AG04450 (cell line): ENCODE measurements around the gene DPYD. TPM values are rescaled to one million over a fixed set of nuclear protein-coding genes. Genes with fewer than 3 reads are reported as not detected.

Experiments used
- CTCF ChIA-PET: fragments of 300-600, 350-600 bp; formaldehyde crosslinking; extraction: SDS; loops from one replicate; lab custom pipeline; 2022; ENCODE audit warnings: antibody characterized with exemption, inconsistent platforms; lab: Charles Lee
- POLR2A ChIA-PET: fragments of 350-600 bp; formaldehyde crosslinking; extraction: SDS; loops from one replicate; lab custom pipeline; 2021; ENCODE audit warnings: antibody characterized with exemption, inconsistent platforms; lab: Yijun Ruan, JAX
- DNase-seq: peaks from one replicate; pipeline ENCODE4 v3.0.0-alpha.2; 2011; ENCODE audit warnings: low read depth, low spot score
- H3K27ac ChIP-seq: one replicate; pipeline ENCODE4 v1.5.1; 2012; ENCODE audit warnings: low read depth, low read length, control low read depth
- H3K27me3 ChIP-seq: one replicate; pipeline ENCODE4 v1.6.0; 2012; ENCODE audit warnings: low read length; ENCODE audit not compliant: control insufficient read depth, insufficient read depth
- H3K4me3 ChIP-seq: 2 replicates; pipeline ENCODE4 v1.5.1; 2011; ENCODE audit warnings: mild to moderate bottlenecking, low read depth, low read length, control low read depth
- H3K9me3 ChIP-seq: 2 replicates; pipeline ENCODE4 v1.5.1; 2012; ENCODE audit warnings: low read length; ENCODE audit not compliant: control insufficient read depth, insufficient read depth
- CTCF ChIP-seq: IDR thresholded peaks from 2 replicates; pipeline ENCODE4 v1.5.1; 2011; ENCODE audit warnings: low read depth, low read length, control low read depth, inconsistent platforms
- polyA plus RNA-seq: library from polyadenylated mRNA; depleted of rRNA; stranded (reverse); fragments of >200 nt; gene quantifications from 2 replicates; pipeline ENCODE4 v1.2.3, GENCODE V29; 2011

Gene DPYD
- polyA plus RNA-seq, 1 experiment = 21.4 TPM

GRCh38 chr1:97797403-97798183 is 123.2 kb downstream of the DPYD start:
- no peak for TF ChIP-seq CTCF
- ChIA-PET POLR2A (no interaction called here), CTCF (interaction anchor here (0.9 to 1.7 kb wide), 2 partner anchors 19 to 671 kb away, joined by 3 to 5 read pairs; no protein-coding TSS in a partner anchor)
- Histone ChIP-seq H3K9me3 (no peaks in the 10 kb centered on the region), H3K27me3 (no peaks in the 10 kb centered on the region), H3K27ac (no peak overlapping the region), H3K4me3 (no peak overlapping the region)
- no peak for DNase-seq

- Histone ChIP-seq H3K27me3 (no peaks in the 10 kb centered on the region), H3K27ac (no peak overlapping the region), H3K9me3 (no peaks in the 10 kb centered on the region), H3K4me3 (no peak overlapping the region)
- TF ChIP-seq CTCF = no peak
- DNase-seq = no peak
- CTCF ChIA-PET = interaction anchor here (0.6 to 1.7 kb wide), 3 partner anchors 18 to 897 kb away, joined by 3 to 5 read pairs (median 3); no protein-coding TSS in a partner anchor
- POLR2A ChIA-PET = no interaction called here
Observed at GRCh38 chr1:97796711-97797110, 124.1 kb downstream of the DPYD start.

- Histone ChIP-seq H3K9me3 (no peaks in the 10 kb centered on the region), H3K27me3 (no peaks in the 10 kb centered on the region), H3K4me3 (no peak overlapping the region), H3K27ac (no peak overlapping the region)
- TF ChIP-seq CTCF = no peak
- ChIA-PET POLR2A (no interaction called here), CTCF (no interaction called here)
- DNase-seq = no peak
Observed at GRCh38 chr1:97792655-97793054, 128.2 kb downstream of the DPYD start.

GRCh38 chr1:97791251-97791650 is 129.6 kb downstream of the DPYD start:
- POLR2A ChIA-PET = no interaction called here
- no peaks in the 10 kb centered on the region for H3K27me3 ChIP-seq
- no peak for DNase-seq
- H3K27ac ChIP-seq = no peak overlapping the region
- CTCF ChIA-PET = no interaction called here
- TF ChIP-seq CTCF = no peak
- no peak overlapping the region for H3K4me3 ChIP-seq
- H3K9me3 ChIP-seq = no peaks in the 10 kb centered on the region

- no peak for TF ChIP-seq CTCF
- no peaks in the 10 kb centered on the region for H3K9me3 ChIP-seq
- no peaks in the 10 kb centered on the region for H3K27me3 ChIP-seq
- ChIA-PET POLR2A (no interaction called here), CTCF (no interaction called here)
- no peak overlapping the region for H3K27ac ChIP-seq
- DNase-seq = no peak
- H3K4me3 ChIP-seq = no peak overlapping the region
Observed at GRCh38 chr1:97787231-97787630, 133.6 kb downstream of the DPYD start.
